HG03108 (cell line): ENCODE measurements around the gene SGCD.
"Not testable (repeated sequence)": the region's sequence is repeated elsewhere in the genome, so short reads cannot be mapped to it uniquely, and the experiment has no call there.

Source experiments
- ATAC-seq: cut with Tn5 transposase; IDR thresholded peaks from one replicate; pipeline ENCODE4 v1.9.1; 2021; ENCODE audit warnings: moderate library complexity; ENCODE audit not compliant: unreplicated experiment

Gene SGCD

DNA sequence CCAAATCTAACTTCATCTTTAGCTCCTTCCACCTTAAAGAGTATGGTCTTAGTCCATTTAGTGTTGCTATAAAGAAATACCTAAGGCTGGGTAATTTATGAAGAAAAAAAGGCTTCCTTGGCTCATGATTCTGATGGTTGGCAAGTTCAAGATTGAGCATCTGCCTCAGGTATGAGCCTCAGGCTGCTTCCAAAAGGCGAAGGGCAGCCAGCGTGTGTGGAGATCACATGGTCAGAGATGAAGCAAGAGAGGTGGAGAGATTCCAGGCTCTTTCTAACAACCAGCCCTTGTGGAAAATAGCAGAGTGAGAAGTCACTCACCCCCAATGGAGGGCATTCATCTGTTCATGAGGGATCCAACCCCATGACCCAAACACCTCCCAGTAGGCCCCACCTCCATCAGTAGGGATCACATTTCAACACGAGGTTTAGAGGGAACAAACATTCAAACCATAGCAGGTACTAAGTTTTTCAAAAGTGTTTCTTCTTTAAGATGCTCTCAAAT, 225.9 kb downstream of the SGCD start:
- no peak for ATAC-seq

GRCh38 chr5:156556666-156557406, 229.9 kb downstream of the SGCD start:
- no peak for ATAC-seq

- ATAC-seq: no peak
These were observed 233.0 kb downstream of the SGCD start for GRCh38 chr5:156560002-156560401.

DNA sequence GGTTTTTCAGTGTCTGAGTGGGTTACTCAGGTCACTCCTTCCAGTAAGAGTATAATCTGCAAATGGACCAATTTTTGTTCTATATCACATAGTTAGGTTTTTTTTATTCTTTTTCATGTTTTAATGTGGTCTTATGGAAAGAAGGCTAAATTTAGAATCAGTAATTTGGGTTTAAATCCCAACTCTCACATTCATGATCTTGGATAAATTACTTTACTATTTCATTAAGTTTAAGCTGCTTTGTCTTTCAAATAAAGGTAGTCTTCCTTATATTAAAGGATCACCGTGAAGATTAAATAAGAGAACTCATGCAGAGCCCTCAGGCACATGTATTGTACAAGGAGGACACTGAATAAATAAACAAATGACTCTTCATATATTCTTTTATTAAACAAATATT, 234.7 kb downstream of the SGCD start:
- no peak for ATAC-seq

DNA sequence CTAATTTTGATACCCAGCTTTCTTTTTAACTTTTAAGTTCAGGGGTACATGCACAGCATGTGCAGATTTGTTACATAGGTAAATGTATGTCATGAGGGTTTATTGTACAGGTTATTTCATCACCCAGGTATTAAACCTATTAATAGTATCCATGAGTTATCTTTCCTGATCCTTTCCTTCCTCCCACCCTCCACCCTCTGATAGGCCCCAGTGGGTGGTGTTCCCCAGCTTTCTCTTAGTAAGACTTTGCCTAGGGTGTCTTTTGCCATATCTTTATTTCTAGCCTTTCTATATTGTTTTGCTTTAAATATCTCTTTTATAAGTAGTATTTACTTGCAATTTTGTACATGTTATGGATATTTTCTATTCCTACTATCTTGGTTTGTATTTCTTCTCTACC, 243.7 kb downstream of the SGCD start:
- ATAC-seq: no peak

GRCh38 chr5:156581725-156582124, 254.8 kb downstream of the SGCD start:
- no peak for ATAC-seq

DNA sequence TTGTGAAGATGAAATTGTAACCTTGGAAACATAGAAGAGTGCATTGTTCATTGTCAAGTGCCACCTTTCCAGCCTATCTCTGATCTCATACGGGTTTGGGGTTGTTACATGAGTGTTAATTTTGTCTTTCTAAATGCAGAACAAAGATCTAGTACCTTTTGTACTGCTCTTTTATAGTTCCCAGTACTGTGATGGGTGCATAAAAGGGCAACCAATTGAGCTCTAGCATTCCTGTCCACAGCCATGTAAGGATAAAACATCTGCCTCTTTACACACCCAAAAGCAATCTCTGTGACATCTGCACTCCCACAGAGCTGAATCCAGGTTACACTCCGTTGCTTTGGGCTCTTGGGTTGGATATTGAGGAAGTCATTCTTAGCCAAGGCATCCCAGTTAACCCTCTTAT, 255.2 kb downstream of the SGCD start:
- ATAC-seq: no peak

GRCh38 chr5:156584871-156585270, 257.9 kb downstream of the SGCD start:
- ATAC-seq: no peak

DNA sequence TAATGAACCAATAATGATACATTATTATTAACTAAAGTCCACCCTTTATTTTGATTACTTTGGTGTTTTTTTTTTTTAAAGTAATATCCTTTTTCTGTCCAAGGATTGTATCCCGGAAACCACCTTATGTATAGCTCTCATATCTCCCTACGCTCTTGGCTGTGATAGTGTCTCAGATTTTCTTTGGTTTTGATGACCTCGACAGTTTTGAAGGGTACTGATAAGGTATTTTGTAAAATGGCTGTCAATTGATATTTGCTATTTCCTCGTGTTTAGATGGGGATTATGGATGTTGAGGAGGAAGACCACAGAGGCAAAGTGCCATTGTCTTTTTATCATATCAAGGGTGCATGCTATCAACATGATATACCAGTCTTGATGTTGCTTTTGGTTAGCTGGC, 259.0 kb downstream of the SGCD start:
- ATAC-seq: no peak

- ATAC-seq: no peak
These were observed 260.0 kb downstream of the SGCD start for GRCh38 chr5:156587012-156587411.

GRCh38 chr5:156588306-156588705, 261.3 kb downstream of the SGCD start:
- no peak for ATAC-seq

GRCh38 chr5:156589104-156589945, 262.4 kb downstream of the SGCD start:
- no peak for ATAC-seq

- ATAC-seq: no peak
These were observed 262.9 kb downstream of the SGCD start for GRCh38 chr5:156589946-156590216.

DNA sequence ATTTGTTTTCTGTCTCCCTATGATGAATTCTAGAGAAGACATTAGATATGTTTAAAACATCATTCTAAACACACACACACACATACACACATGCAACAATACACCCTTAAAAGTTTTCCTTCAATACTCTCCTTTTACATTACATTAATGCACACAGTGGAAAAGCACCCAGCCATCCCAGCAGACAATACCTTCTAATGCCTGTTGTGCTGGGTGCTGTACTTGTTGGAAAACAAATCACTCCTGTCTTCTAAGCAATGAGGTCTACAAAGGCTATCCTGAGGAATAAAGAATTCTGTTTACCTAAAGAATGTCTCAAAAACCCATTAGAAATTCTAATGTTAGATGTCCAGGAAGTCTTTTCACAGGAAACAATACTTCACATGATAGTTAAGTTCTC, 264.0 kb downstream of the SGCD start:
- ATAC-seq: no peak

GRCh38 chr5:156591631-156592030, 264.7 kb downstream of the SGCD start:
- no peak for ATAC-seq

- ATAC-seq: no peak
These were observed 266.6 kb downstream of the SGCD start for GRCh38 chr5:156593546-156593945.

GRCh38 chr5:156594406-156594805, 267.4 kb downstream of the SGCD start:
- no peak for ATAC-seq

- no peak for ATAC-seq
These were observed 268.3 kb downstream of the SGCD start for GRCh38 chr5:156595132-156595787.

DNA sequence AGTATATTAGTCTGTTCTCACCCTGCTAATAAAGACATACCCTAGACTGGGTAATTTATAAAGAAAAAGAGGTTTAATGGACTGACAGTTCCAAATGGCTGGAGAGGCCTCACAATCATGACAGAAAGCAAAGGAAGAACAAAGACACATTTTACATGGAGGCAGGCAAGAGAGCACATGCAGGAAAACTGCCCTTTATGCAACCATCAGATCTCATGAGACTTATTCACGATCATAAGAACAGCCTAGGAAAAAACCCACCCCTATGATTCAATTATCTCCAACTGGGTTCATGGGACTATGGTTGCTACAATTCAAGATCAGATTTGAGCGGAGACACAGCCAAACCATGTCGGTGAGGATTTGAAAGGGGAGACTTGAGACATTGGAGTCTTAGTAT, 270.3 kb downstream of the SGCD start:
- ATAC-seq: no peak

- no peak for ATAC-seq
These were observed 272.0 kb downstream of the SGCD start for GRCh38 chr5:156598964-156599363.

DNA sequence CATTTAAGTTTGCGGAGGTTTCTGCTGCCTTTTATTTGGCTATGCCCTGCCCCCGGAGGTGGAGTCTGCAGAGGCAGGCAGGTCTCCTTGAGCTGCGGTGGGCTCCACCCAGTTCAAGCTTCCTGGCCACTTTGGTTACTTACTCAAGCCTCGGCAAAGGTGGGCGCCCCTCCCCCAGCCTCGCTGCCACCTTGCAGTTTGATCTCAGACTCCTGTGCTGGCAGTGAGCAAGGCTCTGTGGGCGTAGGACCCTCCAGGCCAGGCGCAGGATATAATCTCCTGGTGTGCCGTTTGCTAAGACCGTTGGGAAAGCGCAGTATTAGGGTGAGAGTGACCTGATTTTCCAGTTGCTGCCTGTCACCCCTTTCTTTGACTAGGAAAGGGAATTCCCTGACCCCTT, 283.6 kb downstream of the SGCD start:
- ATAC-seq: not testable (repeated sequence)

GRCh38 chr5:156615901-156616300, 288.9 kb downstream of the SGCD start:
- ATAC-seq: no peak
